ENCODE data around the gene HACD4.

HACD4 gene

DNA sequence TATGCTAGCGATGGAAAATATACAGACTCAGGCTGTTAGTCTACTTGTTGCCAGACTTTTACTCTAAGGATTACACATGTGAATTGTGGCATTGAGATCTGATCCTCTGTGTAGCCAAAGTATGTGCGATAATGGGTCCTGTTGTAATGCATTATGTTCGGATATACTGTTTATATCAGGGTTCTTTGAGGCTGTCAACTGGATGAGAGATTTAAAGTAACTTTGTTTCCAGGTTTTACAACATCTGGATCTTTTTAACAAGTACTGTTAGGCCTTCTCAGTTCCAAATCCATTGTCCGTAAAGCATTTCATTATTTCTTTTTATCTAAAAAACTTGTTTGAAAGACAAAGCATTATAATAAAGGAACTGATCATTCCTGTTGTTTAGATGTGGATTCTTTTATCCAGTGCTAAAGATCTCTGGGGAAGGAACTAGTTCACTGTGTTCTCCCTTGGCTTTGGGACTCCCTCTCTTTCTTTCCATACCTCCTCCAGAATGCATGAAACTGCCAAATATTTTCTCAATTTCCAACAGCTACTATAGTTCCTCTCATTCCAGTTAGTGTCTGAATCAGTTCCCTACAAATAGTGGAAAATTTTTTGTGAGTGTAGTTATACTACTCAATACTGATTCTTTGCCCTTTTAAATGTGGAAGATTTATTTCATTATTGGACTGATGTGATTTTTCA lies 68.8 kb downstream of the HACD4 start:
- no peak for DNase-seq

DNA sequence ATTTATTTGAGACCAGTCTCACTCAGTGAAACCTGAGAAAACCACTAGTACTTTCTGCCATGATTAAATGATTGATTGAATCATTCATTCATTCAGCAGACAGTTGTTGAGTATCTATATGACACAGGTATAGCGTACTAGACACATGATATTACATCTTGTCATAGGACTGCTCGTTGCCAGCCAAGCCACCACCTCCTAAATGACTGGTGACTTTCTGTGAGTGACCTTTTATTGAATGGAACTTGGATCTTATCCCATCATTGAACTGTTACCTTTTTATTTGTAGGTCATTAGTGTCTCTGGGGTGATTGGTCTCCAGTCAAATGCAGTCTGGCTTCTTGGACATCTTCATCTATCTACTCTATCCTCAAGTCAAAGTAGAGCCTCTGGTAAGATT lies 80.7 kb downstream of the HACD4 start:
- DNase-seq: no peak

Measured in NCI-H1092 treated with DMSO at 0.1 percent for 48 hours (cell line).